Transverse colon (tissue), 4 donors: Measurements from ENCODE around the gene PPFIA4.

Experiments
- CTCF ChIP-seq, 5 experiments: fragments of 200-600 bp in 3 of 5; fragments of 450-650 bp in 2 of 5; sonication (generic) in 3 of 5; IDR thresholded peaks; 1 replicate in 2 of 5; 2 replicates in 3 of 5; pipeline ENCODE4 v1.5.1; 2016 to 2017; ENCODE audit warnings: antibody characterized with exemption in 5 of 5, inconsistent platforms in 3 of 5, mild to moderate bottlenecking in 2 of 5, moderate library complexity in 1 of 5
- EP300 ChIP-seq: sonication (generic); formaldehyde crosslinking; IDR thresholded peaks from one replicate; pipeline ENCODE4 v1.6.1; 2017; ENCODE audit warnings: antibody characterized with exemption, low read depth
- POLR2A ChIP-seq: fragments of 450-650 bp; IDR thresholded peaks from one replicate; pipeline ENCODE4 v1.6.1; 2016; ENCODE audit warnings: antibody characterized with exemption, mild to moderate bottlenecking, moderate library complexity
- POLR2AphosphoS5 ChIP-seq, 3 donors: sonication (generic); formaldehyde crosslinking; IDR thresholded peaks; one replicate each; pipeline ENCODE4 v1.6.1; 2016; ENCODE audit warnings: antibody characterized with exemption in 3 of 3

GRCh38 chr1:203075236-203076030 is 49.1 kb downstream of the PPFIA4 start:
- no peak for TF ChIP-seq CTCF (IDR thresholded peaks at IDR 0.05)
- no peak for TF ChIP-seq POLR2A
- no peak for TF ChIP-seq POLR2AphosphoS5 (IDR thresholded peaks at IDR 0.05)
- TF ChIP-seq EP300: no peak
